ENCODE data around the gene MOSMO. TPM values are rescaled to one million over a fixed set of nuclear protein-coding genes. Genes with fewer than 3 reads are reported as not detected.

The MOSMO gene
- total RNA-seq, 1 experiment from 2014 or later, result 24.2 TPM

GRCh38 chr16:22122239-22122638 lies 114.3 kb downstream of the MOSMO start:
- Histone ChIP-seq H4K20me1 (ENCODE audit: insufficient read depth) (no peaks in the 10 kb centered on the region), H3K27ac (no peak overlapping the region), H3K79me2 (ENCODE audit: low read depth) (no peaks in the 10 kb centered on the region), H3K9me3 (ENCODE audit: insufficient read depth, low read depth) (no peaks in the 10 kb centered on the region), H3K36me3 (ENCODE audit: low read depth) (no peaks in the 10 kb centered on the region), H3K4me3 (no peak overlapping the region), H3K27me3 (ENCODE audit: insufficient read depth, low read depth) (no peaks in the 10 kb centered on the region), H2AFZ (no peak overlapping the region), H3K4me1 (replicated peaks; ENCODE audit: insufficient read depth) (no peaks in the 10 kb centered on the region), H3F3A (ENCODE audit: insufficient read depth, low read depth) (no peaks in the 10 kb centered on the region), H3K9me2 (ENCODE audit: insufficient read depth) (no peaks in the 10 kb centered on the region), H3K4me2 (no peak overlapping the region)
- BruUV-seq (replicated peaks), result no TSS peak
- no peak for DNase-seq
- TF ChIP-seq, protein P1, sequence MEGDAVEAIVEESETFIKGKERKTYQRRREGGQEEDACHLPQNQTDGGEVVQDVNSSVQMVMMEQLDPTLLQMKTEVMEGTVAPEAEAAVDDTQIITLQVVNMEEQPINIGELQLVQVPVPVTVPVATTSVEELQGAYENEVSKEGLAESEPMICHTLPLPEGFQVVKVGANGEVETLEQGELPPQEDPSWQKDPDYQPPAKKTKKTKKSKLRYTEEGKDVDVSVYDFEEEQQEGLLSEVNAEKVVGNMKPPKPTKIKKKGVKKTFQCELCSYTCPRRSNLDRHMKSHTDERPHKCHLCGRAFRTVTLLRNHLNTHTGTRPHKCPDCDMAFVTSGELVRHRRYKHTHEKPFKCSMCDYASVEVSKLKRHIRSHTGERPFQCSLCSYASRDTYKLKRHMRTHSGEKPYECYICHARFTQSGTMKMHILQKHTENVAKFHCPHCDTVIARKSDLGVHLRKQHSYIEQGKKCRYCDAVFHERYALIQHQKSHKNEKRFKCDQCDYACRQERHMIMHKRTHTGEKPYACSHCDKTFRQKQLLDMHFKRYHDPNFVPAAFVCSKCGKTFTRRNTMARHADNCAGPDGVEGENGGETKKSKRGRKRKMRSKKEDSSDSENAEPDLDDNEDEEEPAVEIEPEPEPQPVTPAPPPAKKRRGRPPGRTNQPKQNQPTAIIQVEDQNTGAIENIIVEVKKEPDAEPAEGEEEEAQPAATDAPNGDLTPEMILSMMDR (conservative IDR thresholded peaks at IDR 0.05), result no peak
- TF ChIP-seq EZH2 (IDR thresholded peaks at IDR 0.05; ENCODE audit: low read depth), result no peak
- POLR2A ChIA-PET (ENCODE audit: unreplicated experiment), result no interaction called here
- CTCF ChIA-PET, result no interaction called here
- intact Hi-C loops (cut with micrococcal nuclease; ENCODE audit: unreplicated experiment), result no loop called here

DNA sequence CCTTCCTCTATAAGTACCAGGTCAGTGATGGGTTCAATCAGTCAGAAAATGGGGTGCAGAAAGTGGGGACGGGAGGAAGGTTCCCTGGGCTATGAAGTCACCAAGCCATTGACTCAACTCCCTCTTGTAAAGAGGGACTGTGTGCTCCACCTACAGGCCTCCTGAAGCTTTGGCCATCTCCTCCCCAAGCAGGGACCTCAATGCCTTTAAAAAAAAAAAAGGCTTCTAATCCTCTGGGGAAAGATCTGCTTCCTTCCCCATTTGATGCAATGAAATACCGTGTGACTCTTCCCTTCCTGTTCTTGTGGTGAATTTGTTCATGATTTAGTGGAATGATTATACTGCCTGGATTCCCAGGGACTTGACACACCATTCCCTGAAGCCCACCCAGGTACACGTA lies 115.2 kb downstream of the MOSMO start:
- no peak for TF ChIP-seq EZH2 (IDR thresholded peaks at IDR 0.05; ENCODE audit: low read depth)
- TF ChIP-seq, protein P1 (conservative IDR thresholded peaks at IDR 0.05), result peak; percentile 35; the same call in 1 of the 2 replicates
- H2AFZ ChIP-seq, result no peak overlapping the region
- H3K9me3 ChIP-seq (ENCODE audit: insufficient read depth, low read depth), result no peaks in the 10 kb centered on the region
- ChIA-PET POLR2A (ENCODE audit: unreplicated experiment) (no interaction called here), CTCF (interaction anchor here (0.5 kb wide), 1 partner anchor 114 kb away, joined by 6 read pairs; no protein-coding TSS in a partner anchor)
- peak in 1 of 2 experiments; percentile 40 for DNase-seq
- H3F3A ChIP-seq (ENCODE audit: insufficient read depth, low read depth), result no peaks in the 10 kb centered on the region
- H3K79me2 ChIP-seq (ENCODE audit: low read depth), result no peaks in the 10 kb centered on the region
- H3K27ac ChIP-seq, result no peak overlapping the region
- peaks cover 6% of the 10 kb centered on the region; the same call in 1 of the 2 replicates for H3K27me3 ChIP-seq (ENCODE audit: insufficient read depth, low read depth)
- BruUV-seq (replicated peaks), result no TSS peak
- no peaks in the 10 kb centered on the region for H3K36me3 ChIP-seq (ENCODE audit: low read depth)
- intact Hi-C loops (cut with micrococcal nuclease; ENCODE audit: unreplicated experiment), result no loop called here
- no peak overlapping the region for H3K4me2 ChIP-seq
- H3K9me2 ChIP-seq (ENCODE audit: insufficient read depth), result no peaks in the 10 kb centered on the region
- H3K4me1 ChIP-seq (replicated peaks; ENCODE audit: insufficient read depth), result no peaks in the 10 kb centered on the region
- H4K20me1 ChIP-seq (ENCODE audit: insufficient read depth), result no peaks in the 10 kb centered on the region
- no peak overlapping the region for H3K4me3 ChIP-seq

DNA sequence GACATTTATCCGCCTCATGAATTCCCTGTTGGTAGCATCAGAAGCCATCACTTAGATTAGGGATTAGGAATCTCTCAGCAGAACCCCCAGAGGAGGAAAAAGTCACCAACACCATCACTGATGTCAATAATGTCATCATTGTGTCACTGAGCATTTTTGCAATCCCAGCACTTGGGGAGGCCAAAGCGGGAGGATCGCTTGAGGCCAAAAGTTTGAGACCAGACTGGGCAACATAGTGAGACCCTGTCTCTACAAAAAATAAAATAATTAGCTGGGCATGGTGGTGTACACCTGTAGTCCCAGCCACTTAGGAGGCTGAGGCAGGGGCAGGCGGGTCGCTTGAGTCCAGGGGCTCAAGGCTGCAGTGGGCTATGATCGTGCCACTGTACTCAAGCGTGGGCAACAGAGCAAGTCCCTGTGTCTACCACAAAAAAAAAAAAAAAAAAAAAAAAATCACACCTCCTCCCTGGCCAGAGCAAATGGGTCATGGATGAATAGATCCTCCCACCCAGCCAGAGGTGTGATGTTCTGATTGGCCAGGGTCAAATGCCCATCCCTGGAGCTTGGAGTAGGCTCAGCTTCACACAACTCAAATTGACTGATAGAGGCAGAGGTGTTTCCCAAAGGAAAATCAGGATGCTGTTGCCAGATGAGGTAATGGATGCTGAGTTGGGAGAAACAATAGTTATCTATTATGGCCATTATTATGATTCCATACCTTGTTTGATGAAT lies 116.0 kb downstream of the MOSMO start:
- Histone ChIP-seq H3K27me3 (ENCODE audit: insufficient read depth, low read depth) (peaks cover 13% of the 10 kb centered on the region), H3K27ac (no peak overlapping the region), H3K79me2 (ENCODE audit: low read depth) (no peaks in the 10 kb centered on the region), H3K9me2 (ENCODE audit: insufficient read depth) (no peaks in the 10 kb centered on the region), H3K36me3 (ENCODE audit: low read depth) (no peaks in the 10 kb centered on the region), H4K20me1 (ENCODE audit: insufficient read depth) (no peaks in the 10 kb centered on the region), H3K4me3 (no peak overlapping the region), H3F3A (ENCODE audit: insufficient read depth, low read depth) (no peaks in the 10 kb centered on the region), H3K4me1 (replicated peaks; ENCODE audit: insufficient read depth) (no peaks in the 10 kb centered on the region), H3K4me2 (no peak overlapping the region), H3K9me3 (ENCODE audit: insufficient read depth, low read depth) (no peaks in the 10 kb centered on the region), H2AFZ (no peak overlapping the region)
- DNase-seq, result no peak
- no TSS peak for BruUV-seq (replicated peaks)
- intact Hi-C loops (cut with micrococcal nuclease; ENCODE audit: unreplicated experiment), result no loop called here
- TF ChIP-seq, protein P1 (conservative IDR thresholded peaks at IDR 0.05), result no peak
- TF ChIP-seq EZH2 (IDR thresholded peaks at IDR 0.05; ENCODE audit: low read depth), result no peak
- ChIA-PET CTCF (no interaction called here), POLR2A (ENCODE audit: unreplicated experiment) (no interaction called here)

Measured in PC-9 (cell line).